ENCODE measurements around the gene TRIM75.

DNA sequence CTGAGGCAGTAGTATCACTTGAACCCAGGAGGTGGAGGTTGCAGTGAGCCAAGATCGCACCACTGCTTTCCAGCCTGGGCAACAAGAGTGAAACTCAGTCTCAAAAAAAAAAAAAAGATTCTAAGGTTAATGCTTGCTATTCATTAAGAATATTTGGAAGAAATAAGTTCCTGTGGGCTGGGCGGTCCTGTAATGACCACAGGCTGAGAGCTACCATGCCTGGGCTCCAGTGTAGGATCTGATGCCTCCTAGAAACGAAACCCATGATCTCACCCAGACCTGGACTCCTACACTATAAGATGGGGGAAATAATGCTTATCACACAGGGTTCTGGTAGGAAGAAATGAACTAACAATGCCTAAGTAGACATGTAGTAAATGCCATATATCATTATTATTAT is 41.2 kb downstream of the TRIM75 start:
- TF ChIP-seq EZH2 (IDR thresholded peaks at IDR 0.05; ENCODE audit: insufficient read depth, low read length), result no peak
- TF ChIP-seq, protein P1, sequence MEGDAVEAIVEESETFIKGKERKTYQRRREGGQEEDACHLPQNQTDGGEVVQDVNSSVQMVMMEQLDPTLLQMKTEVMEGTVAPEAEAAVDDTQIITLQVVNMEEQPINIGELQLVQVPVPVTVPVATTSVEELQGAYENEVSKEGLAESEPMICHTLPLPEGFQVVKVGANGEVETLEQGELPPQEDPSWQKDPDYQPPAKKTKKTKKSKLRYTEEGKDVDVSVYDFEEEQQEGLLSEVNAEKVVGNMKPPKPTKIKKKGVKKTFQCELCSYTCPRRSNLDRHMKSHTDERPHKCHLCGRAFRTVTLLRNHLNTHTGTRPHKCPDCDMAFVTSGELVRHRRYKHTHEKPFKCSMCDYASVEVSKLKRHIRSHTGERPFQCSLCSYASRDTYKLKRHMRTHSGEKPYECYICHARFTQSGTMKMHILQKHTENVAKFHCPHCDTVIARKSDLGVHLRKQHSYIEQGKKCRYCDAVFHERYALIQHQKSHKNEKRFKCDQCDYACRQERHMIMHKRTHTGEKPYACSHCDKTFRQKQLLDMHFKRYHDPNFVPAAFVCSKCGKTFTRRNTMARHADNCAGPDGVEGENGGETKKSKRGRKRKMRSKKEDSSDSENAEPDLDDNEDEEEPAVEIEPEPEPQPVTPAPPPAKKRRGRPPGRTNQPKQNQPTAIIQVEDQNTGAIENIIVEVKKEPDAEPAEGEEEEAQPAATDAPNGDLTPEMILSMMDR (IDR thresholded peaks at IDR 0.05; ENCODE audit: insufficient read depth, low read depth, low read length), result no peak
